Neural progenitor cell (in vitro differentiated cells): Measurements from ENCODE around the gene ARMC9.

ENCODE experiments used
- EZH2 ChIP-seq: fragments of 200-600 bp; sonication (generic); IDR thresholded peaks from 2 replicates; pipeline ENCODE4 v1.6.1; 2017; ENCODE audit warnings: antibody characterized with exemption, mild to moderate bottlenecking, moderate library complexity
- TF ChIP-seq, protein P1 (sequence below): fragments of 200-600 bp; sonication (generic); IDR thresholded peaks from 2 replicates; pipeline ENCODE4 v1.5.1; 2017; ENCODE audit warnings: antibody characterized with exemption, mild to moderate bottlenecking

DNA sequence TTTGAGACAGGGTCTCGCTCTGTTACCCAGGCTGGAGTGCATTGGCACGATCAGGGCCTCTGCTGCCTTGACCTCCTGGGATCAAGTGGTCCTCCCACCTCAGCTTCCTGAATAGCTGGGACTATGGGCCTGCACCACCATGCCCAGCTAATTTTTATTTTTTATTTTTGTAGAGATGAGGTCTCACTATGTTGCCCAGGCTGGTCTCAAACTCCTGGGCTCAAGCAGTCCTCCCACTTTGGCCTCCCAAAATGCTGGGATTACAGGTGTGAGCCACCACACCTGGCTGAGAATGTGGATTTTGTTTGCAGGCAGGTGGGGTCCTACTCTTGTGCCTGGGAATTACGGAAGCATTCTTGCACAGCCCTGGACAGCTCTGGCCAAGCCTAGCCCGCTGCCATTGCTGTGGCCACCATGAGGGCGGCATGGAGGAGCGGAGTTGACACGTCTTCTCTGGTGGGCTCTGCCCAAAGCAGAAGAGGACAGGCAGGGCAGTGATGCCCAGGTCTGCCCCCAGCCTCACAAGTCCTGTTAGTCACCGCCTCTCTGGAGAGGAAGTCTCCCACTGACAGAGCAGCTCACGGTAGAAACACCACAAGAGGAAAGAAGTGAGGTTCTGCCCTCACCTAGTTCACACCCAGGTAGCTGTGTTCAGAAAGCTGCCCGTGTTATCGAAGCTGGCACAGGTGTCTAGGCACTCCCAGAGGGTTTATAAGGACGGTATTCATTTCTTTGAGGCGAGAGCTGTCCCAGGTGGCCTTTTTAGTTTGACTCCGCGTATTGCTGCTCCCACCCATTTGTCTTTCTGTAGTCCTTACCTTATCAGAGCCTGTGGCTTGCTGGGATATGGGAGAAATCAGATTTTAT lies 46.2 kb downstream of the ARMC9 start:
- TF ChIP-seq, protein P1, sequence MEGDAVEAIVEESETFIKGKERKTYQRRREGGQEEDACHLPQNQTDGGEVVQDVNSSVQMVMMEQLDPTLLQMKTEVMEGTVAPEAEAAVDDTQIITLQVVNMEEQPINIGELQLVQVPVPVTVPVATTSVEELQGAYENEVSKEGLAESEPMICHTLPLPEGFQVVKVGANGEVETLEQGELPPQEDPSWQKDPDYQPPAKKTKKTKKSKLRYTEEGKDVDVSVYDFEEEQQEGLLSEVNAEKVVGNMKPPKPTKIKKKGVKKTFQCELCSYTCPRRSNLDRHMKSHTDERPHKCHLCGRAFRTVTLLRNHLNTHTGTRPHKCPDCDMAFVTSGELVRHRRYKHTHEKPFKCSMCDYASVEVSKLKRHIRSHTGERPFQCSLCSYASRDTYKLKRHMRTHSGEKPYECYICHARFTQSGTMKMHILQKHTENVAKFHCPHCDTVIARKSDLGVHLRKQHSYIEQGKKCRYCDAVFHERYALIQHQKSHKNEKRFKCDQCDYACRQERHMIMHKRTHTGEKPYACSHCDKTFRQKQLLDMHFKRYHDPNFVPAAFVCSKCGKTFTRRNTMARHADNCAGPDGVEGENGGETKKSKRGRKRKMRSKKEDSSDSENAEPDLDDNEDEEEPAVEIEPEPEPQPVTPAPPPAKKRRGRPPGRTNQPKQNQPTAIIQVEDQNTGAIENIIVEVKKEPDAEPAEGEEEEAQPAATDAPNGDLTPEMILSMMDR: no peak
- no peak for TF ChIP-seq EZH2
